HAP-1 (cell line): ENCODE data around the gene WDR86.

ENCODE experiments used
- DNase-seq, 2 experiments: peaks; one replicate each; pipeline ENCODE4 v3.0.0-alpha.2; 2016 to 2020; ENCODE audit warnings: low spot score in 2 of 2
- H3K27me3 ChIP-seq: fragments of 250-450 bp; sonication (Bioruptor Pico); 2 replicates; pipeline ENCODE4 v1.5.1; 2020; ENCODE audit warnings: low read depth, mild to moderate bottlenecking, moderate library complexity
- H3K36me3 ChIP-seq: fragments of 250-450 bp; sonication (Bioruptor Pico); replicated peaks from 2 replicates; pipeline ENCODE4 v1.5.1; 2020; ENCODE audit warnings: mild to moderate bottlenecking
- H3K4me1 ChIP-seq: fragments of 250-450 bp; sonication (Bioruptor Pico); 2 replicates; pipeline ENCODE4 v1.5.1; 2020; ENCODE audit warnings: mild to moderate bottlenecking
- H3K4me3 ChIP-seq: fragments of 250-450 bp; sonication (Bioruptor Pico); 2 replicates; pipeline ENCODE4 v1.5.1; 2020; ENCODE audit warnings: mild to moderate bottlenecking, moderate library complexity
- H3K9me3 ChIP-seq: fragments of 250-450 bp; sonication (Bioruptor Pico); 2 replicates; pipeline ENCODE4 v1.5.1; 2020; ENCODE audit warnings: mild to moderate bottlenecking, moderate library complexity
- in situ Hi-C: fragments of 300-500 bp; cut with MboI; formaldehyde crosslinking; loops from 3 replicates; pipeline ENCODE4 v1.14.3; 2020; ENCODE audit warnings: low sequenced_read_pairs, inconsistent platforms, mixed read lengths

WDR86 gene

GRCh38 chr7:151383638-151384351 lies 26.0 kb downstream of the WDR86 start:
- Histone ChIP-seq H3K9me3 (no peaks in the 10 kb centered on the region), H3K4me1 (no peaks in the 10 kb centered on the region), H3K36me3 (no peaks in the 10 kb centered on the region), H3K4me3 (no peak overlapping the region), H3K27me3 (no peaks in the 10 kb centered on the region)
- in situ Hi-C loops: no loop called here
- DNase-seq: no peak

- in situ Hi-C loops: no loop called here
- Histone ChIP-seq H3K27me3 (no peaks in the 10 kb centered on the region), H3K4me3 (no peak overlapping the region), H3K36me3 (no peaks in the 10 kb centered on the region), H3K9me3 (no peaks in the 10 kb centered on the region), H3K4me1 (no peaks in the 10 kb centered on the region)
- DNase-seq: no peak
These were observed 27.6 kb downstream of the WDR86 start for GRCh38 chr7:151382079-151382885.

- H3K4me3 ChIP-seq: no peak overlapping the region
- no peaks in the 10 kb centered on the region for H3K27me3 ChIP-seq
- H3K9me3 ChIP-seq: no peaks in the 10 kb centered on the region
- in situ Hi-C loops: no loop called here
- H3K36me3 ChIP-seq: no peaks in the 10 kb centered on the region
- DNase-seq: no peak
- H3K4me1 ChIP-seq: no peaks in the 10 kb centered on the region
These were observed 28.3 kb downstream of the WDR86 start for GRCh38 chr7:151381348-151382078.

GRCh38 chr7:151381098-151381347 lies 28.8 kb downstream of the WDR86 start:
- Histone ChIP-seq H3K36me3 (no peaks in the 10 kb centered on the region), H3K4me3 (no peak overlapping the region)

GRCh38 chr7:151380199-151381097 lies 29.4 kb downstream of the WDR86 start:
- Histone ChIP-seq H3K9me3 (no peaks in the 10 kb centered on the region), H3K36me3 (no peaks in the 10 kb centered on the region), H3K4me3 (no peak overlapping the region), H3K27me3 (no peaks in the 10 kb centered on the region), H3K4me1 (no peaks in the 10 kb centered on the region)
- no peak for DNase-seq
- in situ Hi-C loops: no loop called here

More at GRCh38 chr7:151381098-151381347, 28.8 kb downstream of the WDR86 start:
- no peaks in the 10 kb centered on the region for H3K4me1 ChIP-seq
- in situ Hi-C loops: no loop called here
- H3K27me3 ChIP-seq: no peaks in the 10 kb centered on the region
- DNase-seq: no peak
- no peaks in the 10 kb centered on the region for H3K9me3 ChIP-seq

GRCh38 chr7:151379534-151380198 lies 30.2 kb downstream of the WDR86 start:
- in situ Hi-C loops: loop anchor here (10.0 kb wide), 1 partner anchor 385 kb away; no protein-coding TSS in a partner anchor
- H3K4me1 ChIP-seq: no peaks in the 10 kb centered on the region
- DNase-seq: no peak
- H3K36me3 ChIP-seq: no peaks in the 10 kb centered on the region
- H3K9me3 ChIP-seq: no peaks in the 10 kb centered on the region
- no peaks in the 10 kb centered on the region for H3K27me3 ChIP-seq
- no peak overlapping the region for H3K4me3 ChIP-seq

- DNase-seq: no peak
- H3K36me3 ChIP-seq: no peaks in the 10 kb centered on the region
- in situ Hi-C loops: loop anchor here (10.0 kb wide), 1 partner anchor 386 kb away; no protein-coding TSS in a partner anchor
- no peaks in the 10 kb centered on the region for H3K4me1 ChIP-seq
- no peak overlapping the region for H3K4me3 ChIP-seq
- no peaks in the 10 kb centered on the region for H3K9me3 ChIP-seq
- H3K27me3 ChIP-seq: no peaks in the 10 kb centered on the region
These were observed 30.7 kb downstream of the WDR86 start for GRCh38 chr7:151379193-151379520.

GRCh38 chr7:151378496-151379192 lies 31.2 kb downstream of the WDR86 start:
- DNase-seq: no peak
- Histone ChIP-seq H3K9me3 (no peaks in the 10 kb centered on the region), H3K4me3 (no peak overlapping the region), H3K4me1 (no peaks in the 10 kb centered on the region), H3K36me3 (no peaks in the 10 kb centered on the region), H3K27me3 (no peaks in the 10 kb centered on the region)
- in situ Hi-C loops: loop anchor here (10.0 kb wide), 1 partner anchor 386 kb away; no protein-coding TSS in a partner anchor

- no peak for DNase-seq
- in situ Hi-C loops: loop anchor here (10.0 kb wide), 1 partner anchor 387 kb away; no protein-coding TSS in a partner anchor
- Histone ChIP-seq H3K4me3 (no peak overlapping the region), H3K4me1 (no peaks in the 10 kb centered on the region), H3K9me3 (no peaks in the 10 kb centered on the region), H3K27me3 (no peaks in the 10 kb centered on the region), H3K36me3 (no peaks in the 10 kb centered on the region)
These were observed 31.8 kb downstream of the WDR86 start for GRCh38 chr7:151378011-151378410.

GRCh38 chr7:151377406-151377805 lies 32.4 kb downstream of the WDR86 start:
- no peak overlapping the region for H3K4me3 ChIP-seq
- no peaks in the 10 kb centered on the region for H3K27me3 ChIP-seq
- no peaks in the 10 kb centered on the region for H3K9me3 ChIP-seq
- no peak for DNase-seq
- H3K4me1 ChIP-seq: no peaks in the 10 kb centered on the region
- in situ Hi-C loops: loop anchor here (10.0 kb wide), 1 partner anchor 387 kb away; no protein-coding TSS in a partner anchor
- H3K36me3 ChIP-seq: no peaks in the 10 kb centered on the region

GRCh38 chr7:151376218-151376902 lies 33.5 kb downstream of the WDR86 start:
- no peak for DNase-seq
- H3K9me3 ChIP-seq: no peaks in the 10 kb centered on the region
- no peak overlapping the region for H3K4me3 ChIP-seq
- H3K4me1 ChIP-seq: no peaks in the 10 kb centered on the region
- H3K27me3 ChIP-seq: no peaks in the 10 kb centered on the region
- H3K36me3 ChIP-seq: no peaks in the 10 kb centered on the region
- in situ Hi-C loops: loop anchor here (10.0 kb wide), 1 partner anchor 388 kb away; no protein-coding TSS in a partner anchor
